NCI-H774 (cell line): ENCODE results near the gene SMKR1.
"Not testable (repeated sequence)": the region's sequence is repeated elsewhere in the genome, so short reads cannot be mapped to it uniquely, and the experiment has no call there.

Experiments used
- DNase-seq: peaks from one replicate; lab custom pipeline; 2025; lab: John Stamatoyannopoulos, UW

SMKR1 gene

GRCh38 chr7:129529643-129530042, 27.3 kb downstream of the SMKR1 start:
- no peak for DNase-seq

GRCh38 chr7:129530795-129531391, 28.6 kb downstream of the SMKR1 start:
- no peak for DNase-seq

DNA sequence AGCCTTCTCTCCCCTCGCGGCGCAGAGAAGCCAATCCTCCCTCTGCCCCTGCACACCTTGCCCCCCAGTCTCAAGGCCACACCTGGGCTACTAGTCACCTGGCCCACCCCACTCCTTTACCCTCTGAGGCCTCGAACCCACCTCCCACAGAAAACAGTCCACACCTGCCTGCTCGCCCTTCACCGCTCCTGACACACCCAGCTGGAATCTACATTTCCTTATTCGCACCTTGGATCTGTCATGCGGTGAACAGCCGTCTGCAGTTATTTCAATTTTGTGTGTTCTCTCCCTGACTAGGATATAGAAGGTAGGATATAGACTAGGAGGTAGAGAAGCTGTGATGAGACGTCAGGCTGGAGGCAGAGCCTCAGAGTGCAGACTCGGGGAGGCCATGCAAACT, 29.4 kb downstream of the SMKR1 start:
- DNase-seq, result no peak

DNA sequence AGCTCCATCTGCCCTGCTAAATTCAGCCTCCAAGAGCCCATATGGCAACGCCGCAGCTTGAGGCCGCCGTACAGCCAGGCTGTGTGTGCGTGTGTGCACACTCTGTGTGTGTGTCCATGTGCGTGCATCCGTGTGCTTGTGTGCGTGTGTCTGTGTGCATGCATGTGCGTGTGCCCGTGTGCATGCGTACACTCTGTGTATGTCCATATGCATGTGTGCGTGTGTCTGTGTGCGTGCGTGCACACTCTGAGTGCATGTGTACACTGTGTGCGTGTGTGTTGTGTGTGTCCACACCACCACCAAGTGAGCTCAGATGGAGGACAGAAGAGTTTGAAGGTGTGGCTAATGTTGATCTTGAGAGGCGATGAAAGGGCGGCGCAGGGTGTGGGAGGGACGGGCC, 30.0 kb downstream of the SMKR1 start:
- DNase-seq, result no peak

- DNase-seq, result not testable (repeated sequence)
Observed at GRCh38 chr7:129534558-129535274, 32.4 kb downstream of the SMKR1 start.

- DNase-seq, result no peak
Observed at GRCh38 chr7:129535896-129536295, 33.6 kb downstream of the SMKR1 start.

DNA sequence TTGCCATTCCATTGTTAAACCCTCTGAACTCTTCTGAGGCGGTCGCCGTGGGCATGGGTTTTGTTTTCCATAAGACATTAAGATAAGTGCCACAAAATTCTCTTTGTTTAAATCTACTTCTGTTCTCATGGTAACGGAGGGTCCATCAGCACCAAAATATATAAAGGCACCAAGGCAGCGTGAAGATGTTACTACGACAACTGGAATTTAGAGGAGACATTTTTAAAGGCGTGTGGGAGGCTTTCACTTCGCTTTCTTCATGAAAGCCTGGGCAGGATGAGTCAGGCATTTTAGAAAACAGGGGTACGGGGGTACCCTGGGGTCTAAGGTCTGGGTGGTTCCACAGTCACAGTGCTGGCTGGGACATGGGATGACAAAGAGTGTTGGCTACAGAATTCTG, 34.0 kb downstream of the SMKR1 start:
- DNase-seq, result no peak

- no peak for DNase-seq
Observed at GRCh38 chr7:129538790-129539189, 36.5 kb downstream of the SMKR1 start.

GRCh38 chr7:129540340-129540739, 38.0 kb downstream of the SMKR1 start:
- DNase-seq, result no peak

DNA sequence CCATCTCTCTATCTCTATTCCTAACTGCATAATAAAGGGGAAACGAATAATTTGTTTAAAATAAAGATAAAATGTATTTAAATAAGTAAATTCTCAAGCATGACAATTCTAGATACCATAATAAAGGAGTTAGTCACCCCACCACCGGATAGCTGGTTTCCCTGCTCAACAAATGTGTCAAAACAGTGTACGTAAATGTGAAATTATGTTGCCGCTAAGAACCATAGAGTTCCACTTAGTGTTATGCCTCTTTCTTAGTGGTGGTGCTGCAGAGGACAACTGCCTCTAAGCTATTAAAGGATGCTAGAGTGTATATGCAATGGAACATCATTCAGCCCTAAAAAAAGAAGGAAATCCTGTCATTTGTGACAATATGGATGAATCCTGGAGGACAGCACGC, 42.4 kb downstream of the SMKR1 start:
- DNase-seq, result no peak

GRCh38 chr7:129550693-129551360, 48.5 kb downstream of the SMKR1 start:
- DNase-seq, result no peak

DNA sequence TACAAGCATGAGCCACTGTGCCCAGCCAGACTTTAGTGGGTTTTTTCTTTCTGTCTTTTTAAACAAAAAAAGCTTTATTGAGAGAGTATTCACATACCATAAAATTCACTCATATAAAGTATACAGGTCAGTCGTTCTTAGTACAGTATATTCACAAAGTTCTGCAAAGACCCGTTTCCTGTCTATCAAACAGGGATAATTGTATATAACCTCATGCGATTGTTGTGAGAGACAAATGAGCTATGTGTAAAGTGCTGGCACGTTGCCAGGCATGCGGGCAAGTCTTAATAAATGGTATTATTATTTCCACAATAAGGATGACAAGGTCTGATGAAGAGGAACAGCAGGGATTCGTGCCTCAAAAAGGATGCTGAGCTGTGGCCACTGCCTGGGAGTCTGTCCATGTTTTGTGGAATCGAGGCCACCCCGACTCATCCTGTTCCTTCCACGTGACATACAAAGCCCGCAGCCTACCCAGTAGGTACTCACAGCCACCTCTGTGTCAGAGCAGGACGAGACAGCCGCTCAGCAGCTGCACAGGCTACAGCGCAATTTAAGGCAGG, 51.6 kb downstream of the SMKR1 start:
- DNase-seq, result peak; percentile 73

- no peak for DNase-seq
Observed at GRCh38 chr7:129556607-129557133, 54.3 kb downstream of the SMKR1 start.

DNA sequence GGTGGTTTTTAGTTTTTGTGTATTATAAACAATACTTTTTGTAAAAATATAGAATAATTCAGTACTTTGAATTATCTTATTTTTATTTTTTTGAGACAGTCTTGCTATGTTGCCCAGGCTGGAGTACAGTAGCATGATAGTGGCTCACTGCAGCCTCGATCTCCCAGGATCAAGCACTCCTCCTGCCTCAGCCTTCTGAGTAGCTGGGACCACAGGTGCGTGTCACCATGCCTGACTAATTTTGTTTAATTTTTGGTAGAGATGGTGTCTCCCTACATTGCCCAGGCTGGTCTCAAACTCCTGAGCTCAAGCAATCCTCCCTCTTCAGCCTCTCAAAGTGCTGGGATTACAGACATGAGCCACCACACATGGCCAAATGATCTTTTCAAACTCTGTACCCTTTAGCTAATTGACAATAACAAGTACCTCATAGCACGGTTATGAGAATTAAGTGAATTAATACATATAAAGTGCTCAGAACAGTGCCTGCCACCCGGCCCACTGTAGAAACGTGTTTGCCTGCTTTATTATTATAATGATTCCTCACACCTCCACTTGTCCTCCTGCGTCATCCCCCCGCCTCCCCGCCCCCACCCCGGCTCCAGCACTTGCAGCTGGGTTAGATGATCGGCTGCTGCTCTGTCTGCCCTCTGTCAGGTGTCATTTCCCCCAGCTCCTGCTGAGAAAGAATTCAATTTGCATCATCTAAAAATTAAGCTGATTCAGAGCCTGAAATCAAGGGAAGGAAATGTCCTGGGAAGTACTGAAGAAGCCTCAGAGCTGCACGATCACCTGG, 55.6 kb downstream of the SMKR1 start:
- DNase-seq, result peak; percentile 8

GRCh38 chr7:129559564-129559963, 57.2 kb downstream of the SMKR1 start:
- no peak for DNase-seq

GRCh38 chr7:129560831-129561230, 58.5 kb downstream of the SMKR1 start:
- no peak for DNase-seq

- no peak for DNase-seq
Observed at GRCh38 chr7:129561677-129562359, 59.5 kb downstream of the SMKR1 start.
